ENCODE measurements around the gene SGTB.

DNA sequence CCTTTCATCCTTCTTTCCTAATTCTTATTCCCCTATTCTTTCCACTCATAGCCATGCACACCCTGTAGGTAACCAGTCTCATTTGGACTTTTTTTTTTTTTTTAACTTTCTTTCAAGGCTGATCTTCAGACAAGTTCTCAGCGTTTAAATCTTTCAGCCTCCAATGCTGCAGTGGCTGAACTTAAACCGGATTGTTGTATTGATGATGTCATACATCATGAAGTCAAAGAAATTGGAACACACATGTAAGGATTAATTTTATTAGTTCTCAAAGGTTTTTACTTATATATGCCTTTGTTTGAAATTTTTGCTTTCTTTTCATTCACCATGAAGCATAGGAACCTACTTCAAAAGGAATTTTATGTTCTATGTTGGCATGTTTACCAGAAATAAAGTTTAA is 75.0 kb downstream of the SGTB start:
- TF ChIP-seq, protein P1, sequence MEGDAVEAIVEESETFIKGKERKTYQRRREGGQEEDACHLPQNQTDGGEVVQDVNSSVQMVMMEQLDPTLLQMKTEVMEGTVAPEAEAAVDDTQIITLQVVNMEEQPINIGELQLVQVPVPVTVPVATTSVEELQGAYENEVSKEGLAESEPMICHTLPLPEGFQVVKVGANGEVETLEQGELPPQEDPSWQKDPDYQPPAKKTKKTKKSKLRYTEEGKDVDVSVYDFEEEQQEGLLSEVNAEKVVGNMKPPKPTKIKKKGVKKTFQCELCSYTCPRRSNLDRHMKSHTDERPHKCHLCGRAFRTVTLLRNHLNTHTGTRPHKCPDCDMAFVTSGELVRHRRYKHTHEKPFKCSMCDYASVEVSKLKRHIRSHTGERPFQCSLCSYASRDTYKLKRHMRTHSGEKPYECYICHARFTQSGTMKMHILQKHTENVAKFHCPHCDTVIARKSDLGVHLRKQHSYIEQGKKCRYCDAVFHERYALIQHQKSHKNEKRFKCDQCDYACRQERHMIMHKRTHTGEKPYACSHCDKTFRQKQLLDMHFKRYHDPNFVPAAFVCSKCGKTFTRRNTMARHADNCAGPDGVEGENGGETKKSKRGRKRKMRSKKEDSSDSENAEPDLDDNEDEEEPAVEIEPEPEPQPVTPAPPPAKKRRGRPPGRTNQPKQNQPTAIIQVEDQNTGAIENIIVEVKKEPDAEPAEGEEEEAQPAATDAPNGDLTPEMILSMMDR (IDR thresholded peaks at IDR 0.05), result no peak
- TF ChIP-seq NFYB (CRISPR knock-in tag; conservative IDR thresholded peaks at IDR 0.05; ENCODE audit: low read depth), result no peak

All from WTC11 (cell line).